SK-N-SH (cell line): ENCODE data around the gene GGA2. TPM values are rescaled to one million over a fixed set of nuclear protein-coding genes. Genes with fewer than 3 reads are reported as not detected.

ENCODE experiments used
- CTCF ChIA-PET: fragments of 300-600, 350-600 bp; formaldehyde crosslinking; extraction: SDS; loops from one replicate; lab custom pipeline; 2021; lab: Yijun Ruan, JAX
- POLR2A ChIA-PET: fragments of 350-600 bp; sonication (Branson Sonifier 250); formaldehyde crosslinking; extraction: SDS; loops from one replicate; lab custom pipeline; 2020; ENCODE audit warnings: antibody characterized with exemption, inconsistent platforms; lab: Yijun Ruan, JAX
- DNase-seq: peaks from one replicate; pipeline ENCODE4 v3.0.0; 2012
- H2AFZ ChIP-seq: fragments of 200-600 bp; sonication (generic); 2 replicates; pipeline ENCODE4 v1.8.1; 2016; ENCODE audit warnings: antibody characterized with exemption, mild to moderate bottlenecking, low read depth
- H3F3A ChIP-seq: fragments of 200-600 bp; sonication (generic); replicated peaks from 2 replicates; pipeline ENCODE3; 2016; ENCODE audit warnings: antibody characterized with exemption, mild to moderate bottlenecking; ENCODE audit not compliant: insufficient read depth
- H3K27ac ChIP-seq, 2 experiments: fragments of 200-500 bp in 1 of 2; fragments of 200-600 bp in 1 of 2; sonication (Bioruptor generic) in 1 of 2; sonication (generic), shearing (Covaris generic) in 1 of 2; 2 replicates each; pipeline versions ENCODE4 v1.5.1 to v1.6.1; 2014 to 2016; ENCODE audit warnings: low read depth in 2 of 2, inconsistent platforms in 1 of 2, low read length in 1 of 2, mild to moderate bottlenecking in 1 of 2, mixed read lengths in 1 of 2
- H3K27me3 ChIP-seq: fragments of 200-600 bp; sonication (generic), shearing (Covaris generic); 2 replicates; pipeline ENCODE4 v1.6.1; 2016; ENCODE audit warnings: mixed run types; ENCODE audit not compliant: insufficient read depth
- H3K36me3 ChIP-seq, 2 experiments: fragments of 200-500 bp in 1 of 2; fragments of 200-600 bp in 1 of 2; sonication (Bioruptor generic) in 1 of 2; sonication (generic) in 1 of 2; replicated peaks in 1 of 2; 2 replicates each; pipeline versions ENCODE3 to v1.5.1; 2014 to 2016; ENCODE audit warnings: low read length in 1 of 2, mild to moderate bottlenecking in 1 of 2; ENCODE audit not compliant: insufficient read depth in 2 of 2, control insufficient read depth in 1 of 2
- H3K4me1 ChIP-seq, 2 experiments: fragments of 200-500 bp in 1 of 2; fragments of 200-600 bp in 1 of 2; sonication (Bioruptor generic) in 1 of 2; sonication (generic), shearing (Covaris generic) in 1 of 2; 2 replicates each; pipeline versions ENCODE4 v1.5.1 to v1.6.1; 2014 to 2016; ENCODE audit warnings: low read depth in 1 of 2, low read length in 1 of 2, mixed run types in 1 of 2; ENCODE audit not compliant: insufficient read depth in 2 of 2, control insufficient read depth in 1 of 2
- H3K4me2 ChIP-seq: fragments of 200-600 bp; sonication (generic), shearing (Covaris generic); 2 replicates; pipeline ENCODE4 v1.6.1; 2017; ENCODE audit warnings: mixed run types
- H3K4me3 ChIP-seq, 2 experiments: fragments of 200-500 bp in 1 of 2; fragments of 200-600 bp in 1 of 2; sonication (Bioruptor generic) in 1 of 2; sonication (generic), shearing (Covaris generic) in 1 of 2; 2 replicates each; pipeline versions ENCODE4 v1.5.1 to v1.8.1; 2014 to 2016; ENCODE audit warnings: low read depth in 2 of 2, inconsistent platforms in 1 of 2, low read length in 1 of 2, mild to moderate bottlenecking in 1 of 2, mixed read lengths in 1 of 2, moderate library complexity in 1 of 2
- H3K79me2 ChIP-seq: fragments of 200-600 bp; sonication (generic); 2 replicates; pipeline ENCODE4 v1.8.1; 2017; ENCODE audit warnings: mild to moderate bottlenecking; ENCODE audit not compliant: insufficient read depth
- H3K9ac ChIP-seq: fragments of 200-600 bp; sonication (generic); 2 replicates; pipeline ENCODE4 v1.6.1; 2017; ENCODE audit warnings: mixed run types
- H3K9me2 ChIP-seq: fragments of 200-600 bp; sonication (generic); 2 replicates; pipeline ENCODE4 v1.6.1; 2017; ENCODE audit warnings: mixed run types
- H3K9me3 ChIP-seq: fragments of 200-600 bp; sonication (generic); 2 replicates; pipeline ENCODE4 v1.6.1; 2017; ENCODE audit warnings: mixed run types, mild to moderate bottlenecking, moderate library complexity
- H4K20me1 ChIP-seq: fragments of 200-600 bp; sonication (generic); 2 replicates; pipeline ENCODE4 v1.6.1; 2017; ENCODE audit warnings: mild to moderate bottlenecking, mixed run types; ENCODE audit not compliant: insufficient read depth
- ELF1 ChIP-seq: IDR thresholded peaks from 2 replicates; pipeline ENCODE4 v1.4.0; 2012
- EP300 ChIP-seq, 2 experiments: IDR thresholded peaks; 2 replicates each; pipeline versions ENCODE4 v1.4.0 to v1.6.1; 2012; ENCODE audit warnings: borderline replicate concordance in 1 of 2, low read depth in 1 of 2, low read length in 1 of 2
- FOSL2 ChIP-seq: IDR thresholded peaks from 2 replicates; pipeline ENCODE4 v1.4.0; 2012; ENCODE audit warnings: low read depth, mild to moderate bottlenecking, moderate library complexity, borderline replicate concordance
- FOXJ3 ChIP-seq: sonication (generic); formaldehyde crosslinking; IDR thresholded peaks from 2 replicates; pipeline ENCODE4 v1.5.1; 2020; ENCODE audit warnings: mild to moderate bottlenecking, missing genetic modification reagents
- FOXM1 ChIP-seq: IDR thresholded peaks from 2 replicates; pipeline ENCODE4 v1.4.0; 2012; ENCODE audit warnings: low read depth, mild to moderate bottlenecking
- GABPA ChIP-seq: IDR thresholded peaks from 2 replicates; pipeline ENCODE4 v1.4.0; 2012; ENCODE audit warnings: low read depth, mild to moderate bottlenecking
- PBX3 ChIP-seq: IDR thresholded peaks from 2 replicates; pipeline ENCODE4; 2012
- RFX5 ChIP-seq: IDR thresholded peaks from 2 replicates; pipeline ENCODE4 v1.6.1; 2012; ENCODE audit warnings: mild to moderate bottlenecking, improper control_type of control experiment, low read length
- SIN3A ChIP-seq: IDR thresholded peaks from 2 replicates; pipeline ENCODE4 v1.6.1; 2012; ENCODE audit warnings: low read depth, mild to moderate bottlenecking, low read length, moderate library complexity, borderline replicate concordance
- SMC3 ChIP-seq: IDR thresholded peaks from 2 replicates; pipeline ENCODE4 v1.6.1; 2012; ENCODE audit warnings: low read depth, low read length, improper control_type of control experiment
- TAF1 ChIP-seq: IDR thresholded peaks from 2 replicates; pipeline ENCODE4 v1.6.1; 2012; ENCODE audit warnings: low read depth, mild to moderate bottlenecking, low read length, moderate library complexity, borderline replicate concordance
- TCF12 ChIP-seq: IDR thresholded peaks from 2 replicates; pipeline ENCODE4 v1.4.0; 2012
- TEAD4 ChIP-seq: IDR thresholded peaks from 2 replicates; pipeline ENCODE4 v1.4.0; 2012; ENCODE audit warnings: mild to moderate bottlenecking, borderline replicate concordance; ENCODE audit not compliant: insufficient read depth
- YY1 ChIP-seq: IDR thresholded peaks from 2 replicates; pipeline ENCODE4 v1.4.0; 2012; ENCODE audit warnings: low read depth, mild to moderate bottlenecking
- ZBTB33 ChIP-seq: IDR thresholded peaks from 2 replicates; pipeline ENCODE4 v1.4.0; 2012; ENCODE audit warnings: low read depth, borderline replicate concordance
- WGBS: methylation state at CpG from one replicate; pipeline ENCODE4 v1.1.6; 2017; ENCODE audit warnings: low lambda C conversion rate; 5-methylcytosine and 5-hydroxymethylcytosine counted together
- polyA plus RNA-seq, 3 experiments: library from polyadenylated mRNA; depleted of rRNA; stranded (reverse); fragments of >200 nt; gene quantifications; 2 replicates each; pipeline ENCODE4 v1.2.3, GENCODE V29; 2012
- TF ChIP-seq, protein P1 (sequence below): fragments of 200-600 bp; sonication (generic); IDR thresholded peaks from 2 replicates; pipeline ENCODE4 v1.6.1; 2017; ENCODE audit warnings: antibody characterized with exemption, mild to moderate bottlenecking, moderate library complexity
- TF ChIP-seq, protein P2 (sequence below): IDR thresholded peaks from 2 replicates; pipeline ENCODE4 v1.6.1; 2012; ENCODE audit warnings: mild to moderate bottlenecking, low read depth, low read length, moderate library complexity

GGA2 gene
- polyA plus RNA-seq, 1 of the 3 experiments (the other 2 are of a cell fraction): 23.4 TPM

DNA sequence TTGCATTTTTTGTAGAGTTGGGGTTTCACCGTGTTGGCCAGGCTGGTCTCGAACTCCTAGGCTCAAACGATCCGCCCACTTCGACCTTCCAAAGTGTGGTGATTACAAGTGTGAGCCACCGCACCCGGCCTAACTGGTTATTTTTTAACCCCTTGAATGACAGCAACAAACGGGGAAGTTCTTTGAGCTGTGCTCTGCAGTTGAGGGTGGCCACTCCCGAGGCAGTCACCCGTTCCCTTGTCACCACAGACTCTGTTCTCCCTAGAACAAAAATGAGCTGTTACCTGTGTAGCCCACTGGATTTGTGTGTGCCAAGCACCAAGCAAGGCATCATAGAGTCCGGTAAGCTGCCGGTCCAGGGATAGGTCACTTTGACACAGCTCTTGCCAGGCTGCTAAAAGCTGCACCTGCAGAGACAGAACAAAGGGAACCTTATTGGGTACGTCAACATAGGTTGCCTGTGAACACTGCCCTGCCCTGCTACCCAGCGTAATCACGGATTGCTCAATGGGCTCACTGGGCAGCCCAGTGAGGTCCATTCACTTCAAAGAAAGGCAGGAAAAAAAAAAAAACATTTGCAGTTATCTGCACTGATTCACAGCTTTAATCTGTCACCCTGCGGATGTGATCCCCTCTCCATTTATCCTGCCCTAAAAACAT lies 76.9 kb downstream of the GGA2 start:
- POLR2A ChIA-PET: no interaction called here
- peaks cover 17 to 49% of the 10 kb centered on the region in 2 experiments for H3K36me3 ChIP-seq
- TF ChIP-seq, protein P1, sequence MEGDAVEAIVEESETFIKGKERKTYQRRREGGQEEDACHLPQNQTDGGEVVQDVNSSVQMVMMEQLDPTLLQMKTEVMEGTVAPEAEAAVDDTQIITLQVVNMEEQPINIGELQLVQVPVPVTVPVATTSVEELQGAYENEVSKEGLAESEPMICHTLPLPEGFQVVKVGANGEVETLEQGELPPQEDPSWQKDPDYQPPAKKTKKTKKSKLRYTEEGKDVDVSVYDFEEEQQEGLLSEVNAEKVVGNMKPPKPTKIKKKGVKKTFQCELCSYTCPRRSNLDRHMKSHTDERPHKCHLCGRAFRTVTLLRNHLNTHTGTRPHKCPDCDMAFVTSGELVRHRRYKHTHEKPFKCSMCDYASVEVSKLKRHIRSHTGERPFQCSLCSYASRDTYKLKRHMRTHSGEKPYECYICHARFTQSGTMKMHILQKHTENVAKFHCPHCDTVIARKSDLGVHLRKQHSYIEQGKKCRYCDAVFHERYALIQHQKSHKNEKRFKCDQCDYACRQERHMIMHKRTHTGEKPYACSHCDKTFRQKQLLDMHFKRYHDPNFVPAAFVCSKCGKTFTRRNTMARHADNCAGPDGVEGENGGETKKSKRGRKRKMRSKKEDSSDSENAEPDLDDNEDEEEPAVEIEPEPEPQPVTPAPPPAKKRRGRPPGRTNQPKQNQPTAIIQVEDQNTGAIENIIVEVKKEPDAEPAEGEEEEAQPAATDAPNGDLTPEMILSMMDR: no peak
- TF ChIP-seq FOSL2 (no peak), ELF1 (no peak), RFX5 (no peak), YY1 (no peak), TCF12 (no peak), SMC3 (no peak), ZBTB33 (no peak), FOXJ3 (CRISPR knock-in tag) (no peak), SIN3A (no peak), PBX3 (no peak), FOXM1 (no peak), TEAD4 (no peak), GABPA (no peak), TAF1 (no peak), EP300 (IDR thresholded peaks at IDR 0.05; ENCODE audit: borderline replicate concordance in 1 of 2, low read depth in 1 of 2, low read length in 1 of 2) (no peak)
- TF ChIP-seq, protein P2, sequence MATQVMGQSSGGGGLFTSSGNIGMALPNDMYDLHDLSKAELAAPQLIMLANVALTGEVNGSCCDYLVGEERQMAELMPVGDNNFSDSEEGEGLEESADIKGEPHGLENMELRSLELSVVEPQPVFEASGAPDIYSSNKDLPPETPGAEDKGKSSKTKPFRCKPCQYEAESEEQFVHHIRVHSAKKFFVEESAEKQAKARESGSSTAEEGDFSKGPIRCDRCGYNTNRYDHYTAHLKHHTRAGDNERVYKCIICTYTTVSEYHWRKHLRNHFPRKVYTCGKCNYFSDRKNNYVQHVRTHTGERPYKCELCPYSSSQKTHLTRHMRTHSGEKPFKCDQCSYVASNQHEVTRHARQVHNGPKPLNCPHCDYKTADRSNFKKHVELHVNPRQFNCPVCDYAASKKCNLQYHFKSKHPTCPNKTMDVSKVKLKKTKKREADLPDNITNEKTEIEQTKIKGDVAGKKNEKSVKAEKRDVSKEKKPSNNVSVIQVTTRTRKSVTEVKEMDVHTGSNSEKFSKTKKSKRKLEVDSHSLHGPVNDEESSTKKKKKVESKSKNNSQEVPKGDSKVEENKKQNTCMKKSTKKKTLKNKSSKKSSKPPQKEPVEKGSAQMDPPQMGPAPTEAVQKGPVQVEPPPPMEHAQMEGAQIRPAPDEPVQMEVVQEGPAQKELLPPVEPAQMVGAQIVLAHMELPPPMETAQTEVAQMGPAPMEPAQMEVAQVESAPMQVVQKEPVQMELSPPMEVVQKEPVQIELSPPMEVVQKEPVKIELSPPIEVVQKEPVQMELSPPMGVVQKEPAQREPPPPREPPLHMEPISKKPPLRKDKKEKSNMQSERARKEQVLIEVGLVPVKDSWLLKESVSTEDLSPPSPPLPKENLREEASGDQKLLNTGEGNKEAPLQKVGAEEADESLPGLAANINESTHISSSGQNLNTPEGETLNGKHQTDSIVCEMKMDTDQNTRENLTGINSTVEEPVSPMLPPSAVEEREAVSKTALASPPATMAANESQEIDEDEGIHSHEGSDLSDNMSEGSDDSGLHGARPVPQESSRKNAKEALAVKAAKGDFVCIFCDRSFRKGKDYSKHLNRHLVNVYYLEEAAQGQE: no peak
- H2AFZ ChIP-seq: no peak overlapping the region
- 86% methylated on average over 16 of the region's 16 CpGs for WGBS
- H3K27ac ChIP-seq: no peak overlapping the region
- no peaks in the 10 kb centered on the region for H3K9me2 ChIP-seq
- H3K4me2 ChIP-seq: no peak overlapping the region
- CTCF ChIA-PET: interaction anchor here (0.7 to 7.9 kb wide), 48 partner anchors 9 to 527 kb away, joined by 3 to 290 read pairs (median 5); partner anchors contain the start of genes COG7 and SCNN1G
- peaks cover 9% of the 10 kb centered on the region; the same call in 1 of the 2 replicates for H4K20me1 ChIP-seq
- H3K4me3 ChIP-seq: no peak overlapping the region
- no peaks in the 10 kb centered on the region for H3K9me3 ChIP-seq
- no peaks in the 10 kb centered on the region for H3K79me2 ChIP-seq
- peaks cover 3% of the 10 kb centered on the region for H3F3A ChIP-seq
- no peaks in the 10 kb centered on the region for H3K27me3 ChIP-seq
- H3K9ac ChIP-seq: no peak overlapping the region
- H3K4me1 ChIP-seq: no peaks in the 10 kb centered on the region
- no peak for DNase-seq
